ELF-1 (cell line): ENCODE results near the gene PPM1E.
"Not testable (repeated sequence)": the region's sequence is repeated elsewhere in the genome, so short reads cannot be mapped to it uniquely, and the experiment has no call there.

Experiments
- DNase-seq: peaks from one replicate; pipeline ENCODE4 v3.0.0-alpha.2; 2016; ENCODE audit warnings: low read depth, low spot score

PPM1E gene

DNA sequence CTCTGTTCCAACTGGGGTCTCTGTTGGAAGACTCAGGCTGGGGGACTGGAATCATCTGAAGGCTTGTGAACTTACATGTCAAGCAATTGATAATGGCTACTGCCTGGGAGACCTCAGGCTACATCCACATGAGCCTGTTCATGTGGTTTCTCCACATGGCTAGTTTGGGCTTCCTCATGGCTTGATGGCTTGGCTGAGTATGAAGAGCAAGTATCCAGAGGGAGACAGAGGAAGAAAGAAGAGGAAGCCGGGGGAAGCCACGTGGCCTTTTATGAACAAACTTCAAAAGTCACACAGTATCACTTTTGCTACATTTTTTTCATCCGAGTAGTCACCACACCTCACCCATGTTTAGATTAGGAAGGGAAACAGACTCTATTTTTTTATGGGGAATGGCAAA lies 192.2 kb downstream of the PPM1E start:
- no peak for DNase-seq

DNA sequence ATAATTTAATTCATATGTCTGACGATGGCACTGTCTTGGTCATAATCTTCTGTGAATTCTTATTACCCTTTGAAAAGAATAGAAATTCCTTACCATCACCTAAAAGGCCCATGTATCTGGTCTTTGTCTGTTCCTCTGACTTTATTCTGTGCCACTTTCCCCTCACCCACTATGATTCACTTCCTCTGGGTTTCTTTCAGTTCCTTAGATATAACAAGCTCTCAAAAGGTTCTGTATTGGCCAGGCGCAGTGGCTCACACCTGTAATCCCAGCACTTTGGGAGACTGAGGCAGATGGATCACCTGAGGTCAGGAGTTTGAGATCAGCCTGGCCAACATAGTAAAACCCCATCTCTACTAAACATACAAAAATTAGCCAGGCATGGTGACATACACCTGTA lies 198.7 kb downstream of the PPM1E start:
- not testable (repeated sequence) for DNase-seq

DNA sequence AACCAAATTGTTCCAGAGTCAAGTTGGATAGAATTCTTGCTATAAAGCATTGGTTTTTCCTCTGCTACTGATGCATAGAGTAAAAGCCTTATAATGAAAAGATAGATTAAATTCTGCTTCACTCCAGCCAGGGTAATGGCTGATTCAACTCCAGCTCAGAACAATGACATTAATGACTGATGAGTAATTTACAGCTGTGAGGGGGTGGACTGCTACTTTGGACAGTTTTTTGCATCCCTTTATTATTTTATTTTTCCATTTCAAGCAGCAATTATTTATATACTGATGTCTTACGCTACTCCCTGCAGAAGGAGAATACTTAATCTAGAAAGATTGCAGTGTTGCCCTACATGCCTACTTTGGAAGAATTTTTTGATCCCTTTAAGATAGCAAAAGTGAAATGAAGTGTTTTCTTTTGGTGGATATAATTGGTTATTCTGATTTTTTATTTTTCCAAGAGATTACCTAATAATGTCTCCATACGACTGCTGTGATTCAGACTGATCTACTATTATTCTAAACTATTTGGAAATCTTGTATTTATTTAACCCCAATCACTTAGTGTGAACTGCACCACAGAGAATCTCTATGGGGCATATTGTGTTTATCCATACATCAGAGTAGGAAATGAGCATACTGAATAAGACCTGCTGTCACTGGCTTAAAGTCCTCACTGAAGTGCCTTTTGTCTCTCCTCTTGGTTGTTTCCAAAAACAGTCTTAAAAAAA lies 201.5 kb downstream of the PPM1E start:
- no peak for DNase-seq

DNA sequence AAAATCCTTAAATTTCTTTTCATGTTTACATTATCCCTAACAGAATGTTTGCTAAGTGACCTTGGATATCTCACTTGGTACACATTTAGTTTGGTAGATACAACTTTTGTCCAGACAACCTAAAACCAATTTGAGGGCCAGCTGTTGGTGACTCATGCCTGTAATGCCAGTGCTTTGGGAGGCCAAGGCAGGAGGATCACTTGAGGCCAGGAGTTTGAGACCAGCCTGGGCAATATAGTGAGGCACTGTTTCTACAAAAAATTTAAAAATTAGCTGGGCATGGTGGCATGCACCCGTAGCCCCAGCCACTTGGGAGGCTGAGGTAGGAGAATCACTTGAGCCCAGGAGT lies 202.0 kb downstream of the PPM1E start:
- not testable (repeated sequence) for DNase-seq

DNA sequence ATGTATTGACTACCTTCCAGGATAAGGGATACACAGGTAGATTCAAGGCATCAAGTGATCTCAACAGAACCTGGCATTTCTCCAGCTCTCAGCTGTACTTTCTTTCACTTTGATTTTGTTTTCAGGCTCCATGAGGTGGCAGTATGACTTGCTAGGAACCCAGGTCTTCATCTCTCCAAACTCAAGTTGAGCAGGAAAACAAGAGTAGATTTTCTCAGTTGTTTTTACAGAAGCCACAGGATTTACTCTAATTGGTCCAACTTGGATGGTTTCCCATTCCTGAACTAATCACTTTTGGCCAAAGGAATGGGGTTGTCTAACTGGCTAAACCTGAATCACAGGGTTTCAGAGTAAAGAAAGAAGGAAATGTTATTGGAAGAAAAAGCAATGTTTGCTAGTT lies 204.4 kb downstream of the PPM1E start:
- DNase-seq: peak; percentile 73

DNA sequence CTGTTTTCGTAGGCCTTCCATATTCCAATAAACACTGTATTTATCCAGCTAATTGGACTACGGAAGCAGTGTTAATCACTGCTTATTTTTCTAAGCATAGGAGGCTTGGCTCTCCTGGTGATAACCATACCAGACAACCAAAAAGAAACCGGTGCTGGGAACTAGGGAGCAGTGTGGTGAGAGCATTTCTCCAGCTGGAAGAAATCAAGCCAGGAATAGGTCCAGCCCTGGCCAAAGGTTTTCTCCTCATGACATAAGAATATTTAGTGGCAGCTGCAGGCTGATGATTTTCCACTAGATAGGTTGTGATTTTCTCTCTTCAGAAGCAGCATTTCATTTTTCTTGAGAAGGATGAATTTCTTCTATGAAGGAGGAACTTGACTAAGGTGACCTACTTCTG lies 209.6 kb downstream of the PPM1E start:
- DNase-seq: no peak

DNA sequence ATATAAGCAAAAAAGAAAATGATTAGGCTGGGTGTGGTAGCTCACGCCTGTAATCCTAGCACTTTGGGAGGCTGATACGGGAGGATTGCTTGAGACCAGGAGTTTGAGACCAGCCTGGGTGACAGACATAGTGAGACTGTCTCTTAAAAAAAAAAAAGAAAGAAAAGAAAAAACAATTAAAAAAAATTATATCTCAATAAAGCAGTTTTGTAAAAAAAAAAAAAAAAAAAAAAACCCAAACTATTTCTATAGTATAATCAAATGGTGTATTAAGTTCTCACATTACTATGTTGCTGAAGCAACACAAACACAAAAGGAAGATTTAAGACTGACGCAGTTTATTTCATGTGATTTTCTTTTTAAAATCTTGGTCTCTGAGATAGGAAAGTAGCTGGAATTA lies 210.6 kb downstream of the PPM1E start:
- no peak for DNase-seq

DNA sequence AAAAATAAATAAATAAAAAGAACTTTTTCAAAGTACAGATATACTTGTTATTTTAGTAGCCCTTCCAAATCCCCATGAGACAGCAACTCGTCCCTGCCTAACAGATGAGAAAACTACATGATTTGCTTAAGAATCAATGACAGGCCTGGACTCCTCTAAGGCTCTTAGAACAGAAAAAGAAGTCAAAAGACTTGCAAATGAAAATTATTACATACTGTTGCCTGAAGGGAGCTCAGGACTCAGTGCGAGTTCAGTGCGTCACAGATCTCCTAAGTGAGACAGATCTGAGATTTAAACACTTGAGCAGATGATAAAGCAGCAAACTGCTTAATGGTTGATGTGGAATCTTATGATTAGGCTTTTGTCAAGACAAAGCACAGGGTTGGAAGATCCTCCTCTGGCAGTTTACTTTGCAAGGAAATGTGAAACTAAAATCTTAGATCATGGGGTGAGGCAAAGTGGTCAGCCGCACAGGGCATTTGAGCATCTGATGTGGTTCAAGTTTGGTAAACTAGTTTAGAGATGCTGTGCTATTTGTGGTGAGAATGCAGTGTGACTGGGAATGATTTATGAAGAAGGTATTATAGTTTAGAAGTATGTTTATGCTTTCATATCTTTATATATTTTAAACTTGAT lies 212.9 kb downstream of the PPM1E start:
- DNase-seq: no peak

DNA sequence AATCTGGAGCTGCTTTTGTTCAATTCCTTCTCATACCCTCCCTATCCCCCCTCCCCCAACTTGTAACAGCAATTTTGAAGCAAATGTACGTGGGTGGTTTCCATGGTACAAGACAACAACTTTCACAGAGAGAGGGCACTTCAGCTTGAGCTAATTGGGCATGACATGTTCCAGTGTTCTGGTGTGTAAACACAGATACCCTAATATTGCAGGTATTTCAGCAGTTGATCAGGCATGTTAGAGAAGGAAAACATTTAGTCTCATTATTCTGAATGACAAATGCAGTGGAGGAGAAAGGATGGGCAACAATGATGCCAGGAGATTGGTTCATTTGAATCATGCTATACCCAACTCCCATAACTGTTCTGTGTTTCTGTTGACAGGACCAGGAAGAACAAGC lies 213.5 kb downstream of the PPM1E start:
- no peak for DNase-seq

DNA sequence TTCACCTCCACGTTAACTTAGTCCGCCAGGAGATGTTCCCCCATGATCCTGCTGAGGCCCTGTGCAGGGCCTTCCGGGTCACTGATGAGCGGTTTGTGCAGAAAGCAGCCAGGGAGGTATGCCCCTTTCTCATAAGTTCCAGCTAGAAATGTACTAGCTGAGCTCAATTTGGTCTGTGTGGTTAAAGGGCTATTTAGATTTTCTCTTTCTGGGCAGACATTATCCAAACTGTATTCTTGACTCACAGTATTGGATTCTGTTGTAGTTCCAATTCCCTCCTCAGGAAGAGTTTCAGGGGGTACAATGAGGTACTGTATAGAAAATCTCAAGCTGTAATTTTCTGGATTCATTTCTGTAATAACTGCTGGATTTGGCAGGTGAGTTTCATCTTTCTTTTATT lies 214.0 kb downstream of the PPM1E start:
- no peak for DNase-seq

DNA sequence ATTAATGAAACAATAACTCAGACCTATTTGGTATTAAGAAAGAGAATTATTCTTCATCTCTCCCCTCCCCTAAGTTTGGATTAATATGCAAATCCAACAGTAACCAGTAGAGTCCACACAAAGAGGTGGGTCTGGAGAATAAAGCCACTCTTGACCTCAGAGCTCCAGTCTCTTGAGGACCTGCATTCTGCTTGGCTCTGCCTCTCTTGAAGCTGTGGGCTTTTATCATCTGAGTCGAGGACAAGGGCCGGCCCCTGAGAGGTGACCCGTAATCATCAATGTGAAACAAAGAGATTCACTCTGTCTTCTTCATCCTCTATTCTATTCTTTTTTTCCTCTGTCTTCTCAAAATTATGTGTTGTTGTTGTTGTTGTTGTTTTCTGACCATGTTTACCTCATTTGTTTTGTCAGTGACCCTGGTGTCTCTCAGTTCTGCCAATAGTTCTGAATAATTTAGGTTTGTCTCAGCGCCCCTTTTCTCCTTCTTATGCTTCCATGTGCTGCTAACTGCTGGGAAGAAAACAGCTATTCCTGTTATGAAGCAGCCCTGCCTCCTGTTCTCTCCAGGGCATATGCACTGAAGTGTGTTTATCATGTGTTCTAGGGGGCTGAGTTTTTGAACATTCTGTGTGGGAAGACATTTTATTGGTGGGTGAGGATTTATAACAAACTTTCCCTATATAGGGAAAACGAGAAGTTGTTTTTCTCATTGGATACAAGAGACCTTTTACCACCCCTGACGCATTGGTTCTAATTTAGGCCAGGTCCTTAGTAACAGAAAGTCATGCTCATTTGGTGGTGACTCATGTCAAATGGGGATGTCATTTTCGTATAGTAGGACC lies 215.2 kb downstream of the PPM1E start:
- DNase-seq: no peak

DNA sequence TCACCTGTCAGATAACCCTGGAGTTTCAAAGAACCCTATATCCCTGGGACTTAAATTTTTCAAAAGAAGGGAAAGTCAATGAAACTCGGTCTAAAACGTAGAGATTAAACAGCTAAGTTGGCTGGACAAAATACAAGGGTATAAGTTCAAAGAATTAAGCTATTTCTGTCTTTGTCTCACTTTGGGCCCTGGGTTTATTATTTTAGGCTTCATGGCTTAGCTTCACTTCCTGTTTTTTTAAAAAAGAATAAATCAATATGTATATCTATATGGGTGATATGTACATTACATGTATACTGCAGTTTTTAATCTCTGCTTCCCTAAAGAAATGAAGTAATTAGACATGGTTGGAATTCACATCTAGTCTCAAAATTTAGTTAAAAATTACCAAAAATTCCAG lies 218.7 kb downstream of the PPM1E start:
- DNase-seq: no peak

DNA sequence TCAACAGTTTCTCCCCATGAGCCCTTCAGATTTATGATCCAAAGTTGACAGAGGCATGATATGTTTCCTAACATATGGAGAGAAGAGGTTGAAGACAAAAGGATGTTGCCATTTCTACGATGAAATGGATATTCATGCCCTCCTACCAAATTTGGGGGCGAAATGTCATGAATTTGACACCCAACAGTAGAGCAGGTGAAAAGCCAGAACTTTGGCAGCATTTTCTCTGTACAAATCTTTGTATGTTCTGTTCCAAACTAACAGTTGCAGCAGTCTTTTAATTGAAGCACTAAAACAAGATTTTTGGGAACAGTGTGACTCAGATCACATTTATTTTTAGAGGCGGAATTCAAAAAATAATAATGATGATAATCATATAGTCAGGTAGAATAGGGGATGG lies 220.9 kb downstream of the PPM1E start:
- DNase-seq: no peak

DNA sequence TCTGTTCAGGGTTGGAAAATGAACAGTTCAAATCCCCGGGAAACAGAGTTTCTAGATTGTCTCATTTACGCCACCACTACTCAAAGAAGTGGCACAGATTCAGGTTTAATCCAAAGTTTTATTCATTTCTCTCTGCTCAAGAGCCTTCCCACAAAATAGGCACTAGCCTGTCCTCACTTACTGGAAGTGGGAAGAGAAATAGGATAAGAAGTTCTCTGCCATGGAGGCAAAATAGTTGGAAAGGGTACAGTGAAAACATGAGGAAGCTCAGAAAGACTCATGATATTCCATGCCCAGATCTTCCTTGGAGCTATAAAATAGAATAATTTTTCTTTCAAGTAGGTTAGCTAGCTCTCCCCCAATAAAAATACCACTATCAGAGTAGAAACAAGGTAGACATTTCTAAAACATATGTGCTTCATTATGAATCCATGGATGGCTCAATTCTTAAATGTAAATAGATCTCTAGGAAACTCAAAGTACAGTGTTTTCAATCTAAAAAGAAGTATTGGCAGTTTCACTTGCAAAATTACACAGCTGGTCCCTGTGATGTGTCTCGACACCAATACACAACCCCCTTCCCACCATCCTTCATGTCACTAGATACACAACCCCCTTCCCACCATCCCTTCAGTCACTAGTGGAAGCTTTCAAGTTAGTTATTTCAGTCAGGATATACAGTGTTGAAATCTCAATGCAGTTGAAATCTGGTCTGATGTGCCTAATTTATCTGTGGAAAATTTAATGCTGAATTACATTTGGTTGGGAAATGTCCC lies 225.2 kb downstream of the PPM1E start:
- DNase-seq: no peak

DNA sequence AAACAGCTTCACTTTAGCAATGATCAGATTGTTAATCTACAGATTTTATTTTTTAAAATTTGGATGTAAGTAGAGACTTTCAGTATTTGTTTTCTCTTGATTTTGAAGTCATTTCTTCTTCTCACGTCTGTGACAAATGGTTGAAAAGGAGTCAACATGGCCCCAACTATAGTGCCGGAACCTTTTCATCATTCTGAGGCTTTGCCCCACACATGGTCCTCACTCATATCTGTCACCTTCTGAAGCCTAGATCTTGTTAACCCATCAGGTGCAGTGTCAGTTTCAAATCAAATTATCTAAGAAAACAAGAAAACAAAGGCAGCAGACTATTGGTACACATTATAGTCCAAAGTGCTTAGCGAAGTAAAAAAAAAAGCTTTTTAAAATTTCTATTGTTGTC lies 227.0 kb downstream of the PPM1E start:
- no peak for DNase-seq

DNA sequence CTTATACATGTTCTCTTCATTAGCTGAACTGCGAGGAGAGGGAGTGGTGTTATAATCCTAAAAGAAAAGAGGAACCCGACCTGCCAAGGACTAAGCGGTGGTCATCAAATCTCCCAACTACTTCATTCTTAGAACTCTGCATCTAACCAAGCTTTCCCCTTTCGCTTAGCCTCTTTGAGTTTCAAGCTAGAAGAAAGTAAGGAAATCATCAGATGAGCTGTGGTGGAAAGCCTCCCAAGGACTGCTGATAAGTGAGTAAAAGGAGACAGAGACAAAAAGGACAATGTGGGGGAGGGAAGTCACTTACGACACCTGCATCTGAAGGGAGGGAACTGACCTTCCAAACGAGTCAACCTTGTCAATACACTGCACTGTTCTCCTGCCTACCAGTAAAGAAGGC lies 229.7 kb downstream of the PPM1E start:
- no peak for DNase-seq

DNA sequence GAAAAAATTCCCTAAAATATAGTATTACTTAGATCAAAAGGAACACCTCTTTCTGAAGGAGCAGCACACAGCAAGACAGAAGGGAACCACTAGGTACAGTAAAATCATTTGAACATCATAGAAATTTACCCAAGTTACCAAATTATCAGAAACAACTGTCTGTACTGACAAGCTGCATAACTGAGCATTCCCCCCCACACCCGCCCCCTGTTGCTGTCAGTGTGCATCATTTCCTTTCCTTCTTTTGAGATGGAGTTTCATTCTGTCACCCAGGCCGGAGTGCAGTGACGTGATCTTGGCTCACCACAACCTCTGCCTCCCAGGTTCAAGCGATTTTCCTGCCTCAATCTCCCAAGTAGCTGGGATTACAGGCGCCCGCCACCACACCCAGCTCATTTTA lies 230.3 kb downstream of the PPM1E start:
- no peak for DNase-seq

DNA sequence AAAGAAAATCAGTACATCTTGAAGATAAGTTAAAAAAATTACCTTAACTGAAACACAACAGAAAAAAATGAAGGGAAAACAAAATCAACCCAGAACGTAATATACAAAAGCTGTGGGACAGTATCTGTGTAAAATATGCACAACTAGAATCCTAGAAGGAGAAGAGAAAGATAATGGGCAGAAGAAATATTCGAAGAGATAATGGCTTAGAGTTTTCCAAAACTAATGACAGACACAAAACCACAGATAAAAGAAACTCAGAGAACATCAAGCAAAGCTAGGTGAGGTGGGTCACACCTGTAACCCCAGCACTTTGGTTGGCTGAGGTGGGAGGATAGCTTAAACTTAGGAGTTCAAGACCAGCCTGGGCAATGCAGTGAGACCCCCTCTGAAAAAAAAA lies 234.0 kb downstream of the PPM1E start:
- DNase-seq: no peak

DNA sequence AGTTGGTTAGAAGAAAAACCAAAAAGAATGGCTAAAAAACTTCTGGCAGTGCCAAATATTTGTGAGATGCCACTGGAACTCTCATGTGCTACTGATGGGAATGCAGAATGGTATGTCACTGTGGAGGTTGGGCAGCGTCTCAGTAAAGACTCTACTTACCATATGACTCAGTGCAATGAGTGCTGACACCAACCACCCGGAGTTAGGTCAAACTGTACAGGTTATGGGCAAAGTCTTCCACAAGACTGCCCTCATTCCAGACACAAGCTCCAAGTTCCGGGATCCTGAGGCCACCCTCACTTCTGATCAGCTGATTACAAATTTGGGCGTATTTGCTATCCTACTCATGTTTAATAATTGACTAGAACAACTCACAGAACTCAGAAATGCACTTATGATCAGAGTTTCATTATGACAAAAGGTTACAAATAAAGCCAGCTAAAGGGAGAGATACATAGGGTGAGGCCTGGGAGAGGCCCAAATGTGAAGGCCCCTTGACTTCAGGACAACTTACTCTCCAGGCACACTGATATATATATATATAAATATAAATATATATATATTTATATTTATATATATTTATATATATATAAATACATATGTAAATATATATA lies 236.2 kb downstream of the PPM1E start:
- no peak for DNase-seq

DNA sequence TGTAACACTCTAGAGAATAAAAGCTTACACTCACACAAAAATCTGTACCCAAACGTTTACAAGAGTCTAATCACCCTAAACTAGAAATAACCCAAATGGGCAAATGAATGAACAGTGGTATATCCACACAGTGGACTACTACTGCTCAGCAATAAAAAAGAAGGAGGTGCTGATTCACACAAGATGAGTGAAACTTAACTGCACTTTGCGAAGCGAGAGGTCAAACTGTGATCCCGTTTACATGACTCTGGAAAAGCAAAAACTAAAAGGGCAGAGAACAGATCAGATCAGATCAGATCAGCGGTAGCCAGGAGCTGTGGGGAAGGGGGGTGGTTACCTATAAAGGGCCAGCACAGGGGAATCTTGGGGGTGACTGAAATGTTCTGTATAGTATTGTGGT lies 237.7 kb downstream of the PPM1E start:
- DNase-seq: no peak

DNA sequence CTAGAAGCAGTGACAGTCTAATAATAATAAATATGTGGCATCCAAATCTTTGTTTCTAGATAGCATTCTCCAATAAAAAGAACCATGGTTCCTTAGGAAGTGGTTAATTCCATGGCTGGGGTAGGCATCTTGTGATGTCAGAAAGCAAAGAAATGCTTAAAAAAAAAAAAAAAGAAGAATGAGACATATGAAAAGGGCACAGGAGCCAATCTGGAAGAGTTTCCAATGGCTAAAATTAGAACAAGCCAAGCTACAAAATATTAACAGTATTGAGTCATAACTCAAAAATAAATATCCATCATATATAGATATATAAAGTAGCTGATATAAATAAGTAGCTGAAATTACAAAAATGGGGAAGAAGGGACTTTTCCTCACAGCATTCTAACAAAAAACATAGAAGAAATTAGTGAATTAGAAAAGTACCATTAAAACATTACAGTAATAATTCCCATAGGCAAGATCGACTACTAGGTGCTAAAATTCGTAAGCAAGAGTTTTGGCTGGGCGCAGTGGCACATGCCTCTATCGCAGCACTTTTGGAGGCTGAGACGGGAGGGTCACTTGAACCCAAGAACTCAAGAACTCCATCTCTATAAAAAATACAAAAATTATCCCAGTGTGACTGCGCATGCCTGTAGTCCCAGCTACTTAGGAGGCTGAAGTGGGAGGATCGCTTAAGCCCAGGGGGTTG lies 239.7 kb downstream of the PPM1E start:
- no peak for DNase-seq
